Measurements from ENCODE around the gene NOL11.

Gene NOL11

DNA sequence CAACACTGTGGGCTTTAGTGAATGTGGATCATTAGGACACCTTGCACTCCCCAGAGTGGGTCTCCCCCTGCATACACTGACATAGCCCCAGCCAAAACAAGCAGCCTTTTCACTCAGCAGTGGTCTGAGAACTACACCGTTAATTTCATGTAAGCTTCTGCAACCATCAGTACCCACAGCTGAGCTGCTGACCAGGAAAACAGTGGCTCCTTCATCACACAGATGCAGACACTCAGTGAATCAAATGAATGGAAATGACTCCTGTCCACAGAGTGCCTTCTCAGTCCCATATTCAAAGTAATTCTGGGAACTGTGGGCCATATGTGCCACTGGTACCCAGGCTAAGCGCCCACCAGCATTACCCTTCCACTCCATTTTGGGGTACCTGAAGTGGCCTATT lies 39.3 kb upstream of the NOL11 start:
- no peak overlapping the region for H3K4me3 Mint-ChIP-seq
- peaks cover 5% of the 10 kb centered on the region for H3K36me3 Mint-ChIP-seq (ENCODE audit: low read depth)
- no peaks in the 10 kb centered on the region for H3K9me3 Mint-ChIP-seq
- H3K4me1 Mint-ChIP-seq: no peaks in the 10 kb centered on the region
- no peaks in the 10 kb centered on the region for H3K27me3 Mint-ChIP-seq (ENCODE audit: low read depth)
- TF ChIP-seq, protein P1, sequence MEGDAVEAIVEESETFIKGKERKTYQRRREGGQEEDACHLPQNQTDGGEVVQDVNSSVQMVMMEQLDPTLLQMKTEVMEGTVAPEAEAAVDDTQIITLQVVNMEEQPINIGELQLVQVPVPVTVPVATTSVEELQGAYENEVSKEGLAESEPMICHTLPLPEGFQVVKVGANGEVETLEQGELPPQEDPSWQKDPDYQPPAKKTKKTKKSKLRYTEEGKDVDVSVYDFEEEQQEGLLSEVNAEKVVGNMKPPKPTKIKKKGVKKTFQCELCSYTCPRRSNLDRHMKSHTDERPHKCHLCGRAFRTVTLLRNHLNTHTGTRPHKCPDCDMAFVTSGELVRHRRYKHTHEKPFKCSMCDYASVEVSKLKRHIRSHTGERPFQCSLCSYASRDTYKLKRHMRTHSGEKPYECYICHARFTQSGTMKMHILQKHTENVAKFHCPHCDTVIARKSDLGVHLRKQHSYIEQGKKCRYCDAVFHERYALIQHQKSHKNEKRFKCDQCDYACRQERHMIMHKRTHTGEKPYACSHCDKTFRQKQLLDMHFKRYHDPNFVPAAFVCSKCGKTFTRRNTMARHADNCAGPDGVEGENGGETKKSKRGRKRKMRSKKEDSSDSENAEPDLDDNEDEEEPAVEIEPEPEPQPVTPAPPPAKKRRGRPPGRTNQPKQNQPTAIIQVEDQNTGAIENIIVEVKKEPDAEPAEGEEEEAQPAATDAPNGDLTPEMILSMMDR (IDR thresholded peaks at IDR 0.05; ENCODE audit: unreplicated experiment in 3 of 3): no peak
- no peak overlapping the region for H3K27ac Mint-ChIP-seq

DNA sequence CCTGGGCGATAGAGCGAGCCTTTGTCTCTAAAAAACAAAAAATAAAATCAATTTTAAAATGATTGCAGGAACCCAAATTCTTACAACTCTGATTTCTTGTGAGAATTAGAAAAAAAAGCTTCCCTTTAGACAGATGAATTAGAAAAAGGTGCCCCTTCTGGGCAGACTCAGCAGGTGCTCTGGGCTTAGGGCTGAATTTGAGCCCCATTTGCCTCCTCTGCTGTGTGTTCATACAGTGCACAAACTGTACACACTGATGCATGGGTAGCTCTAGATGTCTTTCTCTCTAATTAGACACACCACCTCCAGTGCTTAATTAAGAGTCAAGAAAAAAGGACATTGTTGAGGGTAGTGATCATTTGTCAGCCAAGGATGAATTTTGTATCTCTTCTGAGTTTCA lies 38.5 kb upstream of the NOL11 start:
- no peak overlapping the region for H3K27ac Mint-ChIP-seq
- H3K4me3 Mint-ChIP-seq: no peak overlapping the region
- no peaks in the 10 kb centered on the region for H3K27me3 Mint-ChIP-seq (ENCODE audit: low read depth)
- H3K9me3 Mint-ChIP-seq: no peaks in the 10 kb centered on the region
- TF ChIP-seq, protein P1 (IDR thresholded peaks at IDR 0.05; ENCODE audit: unreplicated experiment in 3 of 3): no peak
- peaks cover 5% of the 10 kb centered on the region for H3K36me3 Mint-ChIP-seq (ENCODE audit: low read depth)
- no peaks in the 10 kb centered on the region for H3K4me1 Mint-ChIP-seq

DNA sequence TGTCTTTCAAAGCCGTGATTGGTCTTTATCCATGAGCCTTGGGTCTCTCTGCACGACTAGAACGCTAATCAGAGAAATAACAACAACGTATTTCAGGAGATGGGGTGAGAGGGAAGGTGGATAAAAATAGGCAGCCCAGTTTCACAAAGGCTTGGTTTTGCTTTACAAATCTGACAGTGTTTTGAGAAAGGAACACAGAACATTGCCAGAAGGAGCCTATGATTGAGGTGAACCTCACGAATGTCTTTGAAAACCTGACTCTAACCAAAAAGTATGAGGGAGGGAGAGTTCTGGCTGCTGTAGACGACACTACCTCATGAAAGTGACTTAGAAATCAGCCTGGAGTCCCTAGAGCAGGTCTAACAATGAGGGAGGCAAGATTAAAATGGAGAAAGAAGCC lies 38.0 kb upstream of the NOL11 start:
- H3K36me3 Mint-ChIP-seq (ENCODE audit: low read depth): peaks cover 5% of the 10 kb centered on the region
- H3K4me1 Mint-ChIP-seq: no peaks in the 10 kb centered on the region
- H3K27ac Mint-ChIP-seq: no peak overlapping the region
- H3K4me3 Mint-ChIP-seq: no peak overlapping the region
- H3K9me3 Mint-ChIP-seq: no peaks in the 10 kb centered on the region
- no peaks in the 10 kb centered on the region for H3K27me3 Mint-ChIP-seq (ENCODE audit: low read depth)
- TF ChIP-seq, protein P1 (IDR thresholded peaks at IDR 0.05; ENCODE audit: unreplicated experiment in 3 of 3): no peak

DNA sequence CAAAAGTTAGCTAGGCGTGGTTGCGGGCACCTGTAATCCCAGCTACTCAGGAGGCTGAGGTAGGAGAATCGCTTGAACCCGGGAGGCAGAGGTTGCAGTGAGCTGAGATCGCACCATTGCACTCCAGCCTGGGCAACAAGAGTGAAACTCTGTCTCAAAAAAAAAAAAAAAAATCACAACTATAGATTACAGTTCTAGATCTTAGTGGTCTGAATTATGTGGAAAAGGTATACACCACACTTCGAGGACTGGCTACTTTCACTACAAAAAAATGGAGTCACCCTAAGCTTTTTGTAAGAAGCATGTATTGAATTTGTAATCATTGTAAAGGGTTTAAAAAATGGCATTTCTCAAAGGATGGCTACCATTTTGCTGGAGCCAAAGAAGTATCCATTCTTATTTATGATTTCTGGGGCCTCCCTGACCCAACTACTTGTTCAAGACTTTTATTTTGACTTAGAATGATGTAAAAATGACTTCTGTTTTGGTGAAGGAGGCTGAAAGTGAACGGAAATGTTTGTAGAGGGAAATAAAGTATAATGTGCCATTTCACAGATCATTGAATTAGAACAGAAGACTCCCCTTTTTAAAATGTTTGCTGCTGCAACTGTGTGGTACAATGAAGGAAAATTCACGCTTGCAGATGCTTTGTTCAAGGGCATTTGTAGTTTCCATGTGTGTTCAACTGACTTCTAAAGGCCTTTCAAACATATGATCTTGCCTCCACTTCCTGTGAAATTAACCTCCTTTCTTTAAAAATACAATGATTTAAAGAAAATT lies 37.1 kb upstream of the NOL11 start:
- H3K4me1 Mint-ChIP-seq: no peaks in the 10 kb centered on the region
- TF ChIP-seq, protein P1 (IDR thresholded peaks at IDR 0.05; ENCODE audit: unreplicated experiment in 3 of 3): no peak
- H3K27me3 Mint-ChIP-seq (ENCODE audit: low read depth): no peaks in the 10 kb centered on the region
- H3K27ac Mint-ChIP-seq: no peak overlapping the region
- no peak overlapping the region for H3K4me3 Mint-ChIP-seq
- no peaks in the 10 kb centered on the region for H3K9me3 Mint-ChIP-seq
- H3K36me3 Mint-ChIP-seq (ENCODE audit: low read depth): peaks cover 5% of the 10 kb centered on the region

DNA sequence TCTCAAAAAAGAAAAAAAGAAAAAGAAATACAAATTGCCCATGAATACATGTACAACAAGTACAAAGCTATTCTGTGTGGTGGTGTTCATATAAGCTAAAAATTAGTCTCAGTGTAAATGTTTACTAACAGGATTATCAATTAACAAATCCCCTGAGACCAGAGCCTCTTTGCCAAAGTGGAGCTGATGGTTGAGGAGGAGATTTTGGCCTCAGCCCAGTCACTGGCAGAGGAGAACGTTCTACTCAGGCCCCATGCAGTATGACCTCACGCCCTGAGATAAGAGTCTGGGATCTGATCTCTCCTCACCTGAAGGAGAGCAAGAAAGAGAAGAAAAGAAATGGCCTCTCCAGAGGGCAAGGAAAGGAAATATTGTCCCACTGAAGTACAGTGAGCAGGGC lies 35.5 kb upstream of the NOL11 start:
- peak overlapping the region in 1 of 3 experiments; percentile 28 for H3K27ac Mint-ChIP-seq
- H3K27me3 Mint-ChIP-seq (ENCODE audit: low read depth): no peaks in the 10 kb centered on the region
- H3K4me3 Mint-ChIP-seq: no peak overlapping the region
- TF ChIP-seq, protein P1 (IDR thresholded peaks at IDR 0.05; ENCODE audit: unreplicated experiment in 3 of 3): no peak
- H3K36me3 Mint-ChIP-seq (ENCODE audit: low read depth): no peaks in the 10 kb centered on the region
- H3K9me3 Mint-ChIP-seq: no peaks in the 10 kb centered on the region
- H3K4me1 Mint-ChIP-seq: no peaks in the 10 kb centered on the region

DNA sequence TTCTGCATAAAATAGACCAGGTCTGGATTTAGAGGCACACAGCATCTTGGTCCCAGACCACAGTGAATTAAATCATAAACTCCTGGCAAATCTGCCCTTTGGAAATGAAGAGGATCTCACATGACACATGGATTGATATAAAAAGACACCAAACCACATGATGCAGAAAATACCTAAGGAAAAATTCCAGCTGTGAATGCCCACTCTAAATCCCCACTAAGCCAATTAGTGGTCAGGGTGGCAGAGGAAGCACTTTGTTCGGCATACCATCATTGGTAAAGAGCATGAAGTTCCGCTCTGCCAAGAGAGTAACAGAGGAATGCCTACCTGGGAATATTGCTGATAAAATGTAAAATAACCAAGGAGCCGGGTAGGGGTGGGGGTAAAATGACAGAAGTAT lies 32.4 kb upstream of the NOL11 start:
- H3K4me1 Mint-ChIP-seq: no peaks in the 10 kb centered on the region
- no peak overlapping the region for H3K27ac Mint-ChIP-seq
- H3K9me3 Mint-ChIP-seq: no peaks in the 10 kb centered on the region
- H3K4me3 Mint-ChIP-seq: no peak overlapping the region
- TF ChIP-seq, protein P1 (IDR thresholded peaks at IDR 0.05; ENCODE audit: unreplicated experiment in 3 of 3): no peak
- no peaks in the 10 kb centered on the region for H3K27me3 Mint-ChIP-seq (ENCODE audit: low read depth)
- H3K36me3 Mint-ChIP-seq (ENCODE audit: low read depth): no peaks in the 10 kb centered on the region

Measured in nephron (organoid).